NCI-H2227 (cell line): ENCODE data around the gene IRF1.

Experiments
- DNase-seq: peaks from one replicate; lab custom pipeline; 2025; ENCODE audit not compliant: unreplicated experiment; lab: John Stamatoyannopoulos, UW

IRF1 gene

GRCh38 chr5:132500931-132501628 is 10.5 kb upstream of the IRF1 start:
- peak; percentile 11 for DNase-seq

- DNase-seq: no peak
These were observed 9.8 kb upstream of the IRF1 start for GRCh38 chr5:132500244-132500930.

GRCh38 chr5:132499440-132500243 is 9.1 kb upstream of the IRF1 start:
- no peak for DNase-seq

GRCh38 chr5:132498686-132499271 is 8.2 kb upstream of the IRF1 start:
- no peak for DNase-seq

GRCh38 chr5:132498152-132498551 is 7.6 kb upstream of the IRF1 start:
- DNase-seq: no peak

GRCh38 chr5:132497488-132497997 is 7.0 kb upstream of the IRF1 start:
- DNase-seq: no peak

- peak; percentile 78 for DNase-seq
These were observed 6.3 kb upstream of the IRF1 start for GRCh38 chr5:132496631-132497487.

GRCh38 chr5:132496191-132496630 is 5.6 kb upstream of the IRF1 start:
- peak; percentile 47 for DNase-seq

- DNase-seq: peak; percentile 41
These were observed 5.2 kb upstream of the IRF1 start for GRCh38 chr5:132495667-132496190.

GRCh38 chr5:132493821-132494220 is 3.2 kb upstream of the IRF1 start:
- DNase-seq: no peak

GRCh38 chr5:132493241-132493640 is 2.7 kb upstream of the IRF1 start:
- no peak for DNase-seq

GRCh38 chr5:132492386-132493125 is 2.0 kb upstream of the IRF1 start:
- DNase-seq: no peak

GRCh38 chr5:132491368-132492364 is 1.1 kb upstream of the IRF1 start:
- DNase-seq: no peak

- peak; percentile 56 for DNase-seq
These were observed 596 bp downstream of the IRF1 start for GRCh38 chr5:132489871-132490483.

- no peak for DNase-seq
These were observed 1.4 kb downstream of the IRF1 start for GRCh38 chr5:132489051-132489770.

- no peak for DNase-seq
These were observed 2.0 kb downstream of the IRF1 start for GRCh38 chr5:132488590-132488989.
